ENCODE measurements around the gene ZDHHC7.

The ZDHHC7 gene

GRCh38 chr16:85049706-85050305 is 38.5 kb upstream of the ZDHHC7 start:
- POLR2A ChIA-PET, result no interaction called here
- CTCF ChIA-PET, result interaction anchor here (1.6 kb wide), 1 partner anchor 22 kb away, joined by 5 read pairs; the partner anchor contains the start of gene KIAA0513
- no peak for DNase-seq (ENCODE audit: low read depth, low spot score)
- no peak for TF ChIP-seq CTCF (IDR thresholded peaks at IDR 0.05; ENCODE audit: insufficient read depth, low read length, missing control alignments)
- no peak overlapping the region for H3K4me3 ChIP-seq (ENCODE audit: low read depth, low read length)

GRCh38 chr16:85048921-85049562 is 37.7 kb upstream of the ZDHHC7 start:
- ChIA-PET CTCF (interaction anchor here (1.6 kb wide), 1 partner anchor 21 kb away, joined by 5 read pairs; the partner anchor contains the start of gene KIAA0513), POLR2A (no interaction called here)
- TF ChIP-seq CTCF (IDR thresholded peaks at IDR 0.05; ENCODE audit: insufficient read depth, low read length, missing control alignments), result no peak
- H3K4me3 ChIP-seq (ENCODE audit: low read depth, low read length), result no peak overlapping the region
- no peak for DNase-seq (ENCODE audit: low read depth, low spot score)

- no peak overlapping the region for H3K4me3 ChIP-seq (ENCODE audit: low read depth, low read length)
- no peak for TF ChIP-seq CTCF (IDR thresholded peaks at IDR 0.05; ENCODE audit: insufficient read depth, low read length, missing control alignments)
- ChIA-PET CTCF (no interaction called here), POLR2A (no interaction called here)
- no peak for DNase-seq (ENCODE audit: low read depth, low spot score)
Measured at GRCh38 chr16:85047867-85048455, 36.6 kb upstream of the ZDHHC7 start.

- POLR2A ChIA-PET, result no interaction called here
- DNase-seq (ENCODE audit: low read depth, low spot score), result no peak
- TF ChIP-seq CTCF (IDR thresholded peaks at IDR 0.05; ENCODE audit: insufficient read depth, low read length, missing control alignments), result no peak
- no peak overlapping the region for H3K4me3 ChIP-seq (ENCODE audit: low read depth, low read length)
- CTCF ChIA-PET, result interaction anchor here (1.0 to 1.4 kb wide), 3 partner anchors 9 to 17 kb away, joined by 3 to 7 read pairs (median 4); no protein-coding TSS in a partner anchor
Measured at GRCh38 chr16:85046931-85047866, 35.9 kb upstream of the ZDHHC7 start.

- no peak for TF ChIP-seq CTCF (IDR thresholded peaks at IDR 0.05; ENCODE audit: insufficient read depth, low read length, missing control alignments)
- ChIA-PET CTCF (interaction anchor here (1.0 to 1.4 kb wide), 3 partner anchors 9 to 16 kb away, joined by 3 to 7 read pairs (median 4); no protein-coding TSS in a partner anchor), POLR2A (no interaction called here)
- H3K4me3 ChIP-seq (ENCODE audit: low read depth, low read length), result no peak overlapping the region
- no peak for DNase-seq (ENCODE audit: low read depth, low spot score)
Measured at GRCh38 chr16:85046472-85046916, 35.2 kb upstream of the ZDHHC7 start.
